ENCODE results near the gene NR6A1.

NR6A1 gene

DNA sequence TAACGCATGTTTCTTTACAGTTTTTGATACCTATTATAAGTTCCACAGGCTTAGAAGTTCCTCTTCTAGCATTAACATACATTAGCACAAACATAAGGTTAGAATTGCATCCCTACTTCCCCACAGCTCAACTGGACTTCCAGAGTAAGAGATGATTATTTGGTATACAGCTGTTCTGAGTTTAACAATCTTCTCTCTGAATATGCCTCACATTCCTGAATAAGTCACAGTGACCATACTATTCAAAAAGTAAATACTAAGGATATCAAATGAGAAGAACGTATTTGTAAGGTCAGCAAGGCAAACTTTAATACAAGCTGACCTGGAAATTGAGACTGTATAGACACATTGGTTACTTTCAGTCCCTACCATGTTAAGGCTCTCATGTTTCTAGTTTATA is 21.3 kb downstream of the NR6A1 start:
- TF ChIP-seq CTCF (IDR thresholded peaks at IDR 0.05; ENCODE audit: insufficient read depth, low read length, poor library complexity, severe bottlenecking), result no peak

GRCh38 chr9:124749284-124749683 is 21.8 kb downstream of the NR6A1 start:
- Histone ChIP-seq H3K36me3 (ENCODE audit: control insufficient read depth, insufficient read depth, low read length) (no peaks in the 10 kb centered on the region), H3K27me3 (replicated peaks; ENCODE audit: control insufficient read depth, insufficient read depth, low read length) (no peaks in the 10 kb centered on the region), H3K4me3 (replicated peaks; ENCODE audit: low read depth, low read length) (no peak overlapping the region)
- no peak for TF ChIP-seq CTCF (IDR thresholded peaks at IDR 0.05; ENCODE audit: insufficient read depth, low read length, poor library complexity, severe bottlenecking)
- DNase-seq (ENCODE audit: extremely low read depth, insufficient read length), result no peak

More for the DNA sequence above, 21.3 kb downstream of the NR6A1 start:
- H3K4me3 ChIP-seq (replicated peaks; ENCODE audit: low read depth, low read length), result no peak overlapping the region
- H3K36me3 ChIP-seq (ENCODE audit: control insufficient read depth, insufficient read depth, low read length), result no peaks in the 10 kb centered on the region
- H3K27me3 ChIP-seq (replicated peaks; ENCODE audit: control insufficient read depth, insufficient read depth, low read length), result no peaks in the 10 kb centered on the region
- no peak for DNase-seq (ENCODE audit: extremely low read depth, insufficient read length)

- no peak for TF ChIP-seq CTCF (IDR thresholded peaks at IDR 0.05; ENCODE audit: insufficient read depth, low read length, poor library complexity, severe bottlenecking)
- Histone ChIP-seq H3K4me3 (replicated peaks; ENCODE audit: low read depth, low read length) (no peak overlapping the region), H3K27me3 (replicated peaks; ENCODE audit: control insufficient read depth, insufficient read depth, low read length) (no peaks in the 10 kb centered on the region), H3K36me3 (ENCODE audit: control insufficient read depth, insufficient read depth, low read length) (no peaks in the 10 kb centered on the region)
- no peak for DNase-seq (ENCODE audit: extremely low read depth, insufficient read length)
Observed at GRCh38 chr9:124747065-124747464, 24.0 kb downstream of the NR6A1 start.

DNA sequence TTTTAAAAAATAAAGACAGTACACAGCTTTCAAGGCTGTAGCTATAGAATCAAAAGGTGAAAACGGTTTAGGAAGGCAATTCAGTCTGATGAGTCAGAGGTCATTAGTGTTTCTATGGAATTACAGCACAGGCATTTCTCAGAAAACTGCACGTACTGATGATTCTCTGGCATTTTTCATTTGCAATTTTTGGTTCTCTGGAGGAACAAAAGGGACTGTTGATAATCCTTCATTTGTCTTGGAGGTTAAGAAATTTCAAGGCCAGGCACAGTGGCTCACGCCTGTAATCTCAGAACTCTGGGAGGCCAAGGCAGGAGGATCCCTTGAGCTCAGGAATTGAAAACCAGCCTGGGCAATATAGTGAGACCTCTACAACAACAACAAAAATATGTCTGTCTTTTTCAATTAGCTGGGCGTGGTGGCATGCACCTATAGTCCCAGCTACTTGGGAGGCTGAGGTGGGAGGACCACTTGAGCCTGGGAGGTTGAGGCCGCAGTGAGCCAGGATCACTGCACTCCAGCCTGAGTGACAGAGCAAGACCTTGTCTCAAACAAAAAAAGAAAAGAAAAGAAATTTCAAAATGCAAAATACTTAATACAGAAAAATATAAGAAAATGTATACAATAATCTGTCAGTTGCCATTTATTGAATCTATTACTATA is 27.3 kb downstream of the NR6A1 start:
- no peak for DNase-seq (ENCODE audit: extremely low read depth, insufficient read length)
- TF ChIP-seq CTCF (IDR thresholded peaks at IDR 0.05; ENCODE audit: insufficient read depth, low read length, poor library complexity, severe bottlenecking), result no peak
- Histone ChIP-seq H3K27me3 (replicated peaks; ENCODE audit: control insufficient read depth, insufficient read depth, low read length) (no peaks in the 10 kb centered on the region), H3K36me3 (ENCODE audit: control insufficient read depth, insufficient read depth, low read length) (no peaks in the 10 kb centered on the region; the same call in 1 of the 2 replicates), H3K4me3 (replicated peaks; ENCODE audit: low read depth, low read length) (no peak overlapping the region)

DNA sequence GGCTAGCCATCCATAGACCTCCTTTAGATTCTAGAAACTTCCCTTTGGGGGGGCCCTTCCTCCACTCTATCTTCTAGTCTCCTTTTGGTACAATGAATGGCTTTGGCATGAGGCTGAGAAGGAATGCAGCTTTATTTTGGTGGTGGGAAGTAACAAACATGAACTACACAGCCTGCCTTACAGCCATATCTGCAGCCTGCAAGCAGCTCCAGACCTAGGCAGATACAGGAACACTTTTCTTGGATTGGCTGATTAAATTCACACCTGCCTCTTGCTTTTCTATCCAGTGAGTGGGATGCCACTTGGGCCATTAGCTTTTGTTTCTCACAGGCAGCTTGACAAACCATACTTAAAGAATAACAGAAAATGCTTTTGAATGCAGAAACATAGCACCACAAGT is 28.2 kb downstream of the NR6A1 start:
- TF ChIP-seq CTCF (IDR thresholded peaks at IDR 0.05; ENCODE audit: insufficient read depth, low read length, poor library complexity, severe bottlenecking), result no peak
- H3K27me3 ChIP-seq (replicated peaks; ENCODE audit: control insufficient read depth, insufficient read depth, low read length), result no peaks in the 10 kb centered on the region
- no peak for DNase-seq (ENCODE audit: extremely low read depth, insufficient read length)
- H3K36me3 ChIP-seq (ENCODE audit: control insufficient read depth, insufficient read depth, low read length), result no peaks in the 10 kb centered on the region; the same call in 1 of the 2 replicates
- no peak overlapping the region for H3K4me3 ChIP-seq (replicated peaks; ENCODE audit: low read depth, low read length)

- DNase-seq (ENCODE audit: extremely low read depth, insufficient read length), result no peak
- H3K36me3 ChIP-seq (ENCODE audit: control insufficient read depth, insufficient read depth, low read length), result no peaks in the 10 kb centered on the region; the same call in 1 of the 2 replicates
- no peak for TF ChIP-seq CTCF (IDR thresholded peaks at IDR 0.05; ENCODE audit: insufficient read depth, low read length, poor library complexity, severe bottlenecking)
Observed at GRCh38 chr9:124741662-124742061, 29.4 kb downstream of the NR6A1 start.

More at GRCh38 chr9:124741662-124742061, 29.4 kb downstream of the NR6A1 start:
- Histone ChIP-seq H3K4me3 (replicated peaks; ENCODE audit: low read depth, low read length) (no peak overlapping the region), H3K27me3 (replicated peaks; ENCODE audit: control insufficient read depth, insufficient read depth, low read length) (no peaks in the 10 kb centered on the region)
